ENCODE data around the gene SLC28A1. TPM values are rescaled to one million over a fixed set of nuclear protein-coding genes. Genes with fewer than 3 reads are reported as not detected.

SLC28A1 gene
- total RNA-seq, 2 experiments from 2014 or later: not detected

- Mint-ChIP-seq H3K4me1 (ENCODE audit: low read depth) (no peaks in the 10 kb centered on the region), H3K4me3 (no peak overlapping the region), H3K36me3 (ENCODE audit: low read depth) (no peaks in the 10 kb centered on the region), H3K9me3 (no peaks in the 10 kb centered on the region), H3K27me3 (no peaks in the 10 kb centered on the region), H3K27ac (no peak overlapping the region)
- ChIA-PET CTCF (no interaction called here), POLR2A (interaction anchor here (0.8 kb wide), 1 partner anchor 33 kb away, joined by 3 read pairs; no protein-coding TSS in a partner anchor)
- no peak for TF ChIP-seq CTCF (IDR thresholded peaks at IDR 0.05)
- DNase-seq: no peak
- no peak for ATAC-seq
- intact Hi-C loops (cut with micrococcal nuclease): no loop called here
Measured at GRCh38 chr15:84944311-84944710, 59.8 kb downstream of the SLC28A1 start.

GRCh38 chr15:84944861-84945260 is 60.4 kb downstream of the SLC28A1 start:
- CTCF ChIA-PET: no interaction called here
- ATAC-seq (no peak), DNase-seq (no peak)
- no peaks in the 10 kb centered on the region for H3K4me1 Mint-ChIP-seq (ENCODE audit: low read depth)
- no peak for TF ChIP-seq CTCF (IDR thresholded peaks at IDR 0.05)
- no peaks in the 10 kb centered on the region for H3K36me3 Mint-ChIP-seq (ENCODE audit: low read depth)
- H3K4me3 Mint-ChIP-seq: no peak overlapping the region
- intact Hi-C loops (cut with micrococcal nuclease): no loop called here
- no peak overlapping the region for H3K27ac Mint-ChIP-seq
- H3K9me3 Mint-ChIP-seq: no peaks in the 10 kb centered on the region
- POLR2A ChIA-PET: interaction anchor here (0.8 kb wide), 1 partner anchor 34 kb away, joined by 3 read pairs; no protein-coding TSS in a partner anchor
- no peaks in the 10 kb centered on the region for H3K27me3 Mint-ChIP-seq

GRCh38 chr15:84946772-84947489 is 62.5 kb downstream of the SLC28A1 start:
- Mint-ChIP-seq H3K4me3 (no peak overlapping the region), H3K9me3 (no peaks in the 10 kb centered on the region)
- CTCF ChIA-PET: interaction anchor here (1.0 kb wide), 1 partner anchor 10 kb away, joined by 4 read pairs; no protein-coding TSS in a partner anchor

GRCh38 chr15:84947947-84948830 is 63.7 kb downstream of the SLC28A1 start:
- intact Hi-C loops (cut with micrococcal nuclease): no loop called here
- no peaks in the 10 kb centered on the region for H3K9me3 Mint-ChIP-seq
- no peaks in the 10 kb centered on the region for H3K36me3 Mint-ChIP-seq (ENCODE audit: low read depth)
- no peaks in the 10 kb centered on the region for H3K4me1 Mint-ChIP-seq (ENCODE audit: low read depth)
- no peak overlapping the region for H3K27ac Mint-ChIP-seq
- no peak for ATAC-seq
- ChIA-PET CTCF (interaction anchor here (1.0 kb wide), 2 partner anchors 8 to 10 kb away, joined by 3 to 4 read pairs; no protein-coding TSS in a partner anchor), POLR2A (no interaction called here)
- TF ChIP-seq CTCF (IDR thresholded peaks at IDR 0.05): no peak
- no peaks in the 10 kb centered on the region for H3K27me3 Mint-ChIP-seq
- H3K4me3 Mint-ChIP-seq: no peak overlapping the region
- no peak for DNase-seq

More at GRCh38 chr15:84946772-84947489, 62.5 kb downstream of the SLC28A1 start:
- no peak for TF ChIP-seq CTCF (IDR thresholded peaks at IDR 0.05)
- no peak for ATAC-seq
- H3K27ac Mint-ChIP-seq: no peak overlapping the region
- POLR2A ChIA-PET: no interaction called here
- no peak for DNase-seq
- no peaks in the 10 kb centered on the region for H3K27me3 Mint-ChIP-seq
- intact Hi-C loops (cut with micrococcal nuclease): no loop called here
- no peaks in the 10 kb centered on the region for H3K4me1 Mint-ChIP-seq (ENCODE audit: low read depth)
- no peaks in the 10 kb centered on the region for H3K36me3 Mint-ChIP-seq (ENCODE audit: low read depth)

- no peak overlapping the region for H3K27ac Mint-ChIP-seq
- intact Hi-C loops (cut with micrococcal nuclease): no loop called here
- TF ChIP-seq CTCF (IDR thresholded peaks at IDR 0.05): no peak
- no peaks in the 10 kb centered on the region for H3K36me3 Mint-ChIP-seq (ENCODE audit: low read depth)
- H3K4me3 Mint-ChIP-seq: no peak overlapping the region
- H3K9me3 Mint-ChIP-seq: no peaks in the 10 kb centered on the region
- H3K4me1 Mint-ChIP-seq (ENCODE audit: low read depth): no peaks in the 10 kb centered on the region
- POLR2A ChIA-PET: no interaction called here
- ATAC-seq (no peak), DNase-seq (no peak)
- no peaks in the 10 kb centered on the region for H3K27me3 Mint-ChIP-seq
- CTCF ChIA-PET: no interaction called here
Measured at GRCh38 chr15:84949043-84949442, 64.6 kb downstream of the SLC28A1 start.

All from activated CD8-positive, alpha-beta T cell treated with anti-CD3 and anti-CD28 coated beads for 36 hours (primary cell).